Keratinocyte (primary cell): ENCODE measurements around the gene NDUFAF2. TPM values are rescaled to one million over a fixed set of nuclear protein-coding genes. Genes with fewer than 3 reads are reported as not detected.

ENCODE experiments used
- DNase-seq: peaks from one replicate; pipeline ENCODE4 v3.0.0-alpha.2; 2011; ENCODE audit warnings: low read depth, missing footprints, low spot score
- FAIRE-seq: peaks from 2 replicates; lab custom pipeline; 2011; peaks lifted over from hg19 to GRCh38; lab: Jason Lieb, UNC
- H2AFZ ChIP-seq: 2 replicates; pipeline ENCODE4 v1.6.0; 2012; ENCODE audit warnings: low read length, control low read depth, inconsistent platforms; ENCODE audit not compliant: control insufficient read depth
- H3K27ac ChIP-seq: 2 replicates; pipeline ENCODE4 v1.5.1; 2011; ENCODE audit warnings: low read length; ENCODE audit not compliant: control insufficient read depth, insufficient read depth
- H3K27me3 ChIP-seq: 3 replicates; pipeline ENCODE4 v1.6.0; 2011; ENCODE audit warnings: low read length; ENCODE audit not compliant: control insufficient read depth, insufficient read depth; ENCODE audit errors: extremely low read depth
- H3K36me3 ChIP-seq, 2 experiments: 2 replicates in 1 of 2; 3 replicates in 1 of 2; pipeline ENCODE4 v1.5.1; 2011; ENCODE audit warnings: low read length in 2 of 2, mild to moderate bottlenecking in 1 of 2; ENCODE audit not compliant: control insufficient read depth in 2 of 2, insufficient read depth in 2 of 2; ENCODE audit errors: extremely low read depth in 1 of 2
- H3K4me1 ChIP-seq: 3 replicates; pipeline ENCODE4 v1.5.1; 2011; ENCODE audit warnings: low read length; ENCODE audit not compliant: control insufficient read depth, insufficient read depth; ENCODE audit errors: extremely low read depth
- H3K4me2 ChIP-seq: 3 replicates; pipeline ENCODE4 v1.6.0; 2011; ENCODE audit warnings: low read depth, low read length; ENCODE audit not compliant: control insufficient read depth, insufficient read depth; ENCODE audit errors: extremely low read depth
- H3K4me3 ChIP-seq, 3 experiments: fragments of 200-600 bp in 1 of 3; sonication (generic) in 1 of 3; 2 replicates in 2 of 3; 3 replicates in 1 of 3; pipeline ENCODE4 v1.5.1; 2011 to 2016; ENCODE audit warnings: low read length in 3 of 3, mild to moderate bottlenecking in 3 of 3, control low read depth in 2 of 3, inconsistent platforms in 1 of 3, low read depth in 1 of 3, mixed read lengths in 1 of 3, mixed run types in 1 of 3, moderate library complexity in 1 of 3; ENCODE audit not compliant: control insufficient read depth in 2 of 3, insufficient read depth in 2 of 3; ENCODE audit errors: extremely low read depth in 1 of 3
- H3K79me2 ChIP-seq: 2 replicates; pipeline ENCODE4 v1.6.0; 2012; ENCODE audit warnings: low read length; ENCODE audit not compliant: control insufficient read depth, insufficient read depth
- H3K9ac ChIP-seq: 3 replicates; pipeline ENCODE4 v1.6.0; 2011; ENCODE audit warnings: low read length; ENCODE audit not compliant: control insufficient read depth, insufficient read depth; ENCODE audit errors: extremely low read depth
- H3K9me1 ChIP-seq: 3 replicates; pipeline ENCODE4 v1.6.0; 2011; ENCODE audit warnings: low read length; ENCODE audit not compliant: control insufficient read depth, insufficient read depth; ENCODE audit errors: extremely low read depth
- H3K9me3 ChIP-seq: 2 replicates; pipeline ENCODE4 v1.5.1; 2012; ENCODE audit warnings: low read depth, low read length; ENCODE audit not compliant: control insufficient read depth
- H4K20me1 ChIP-seq: 3 replicates; pipeline ENCODE4 v1.6.0; 2011; ENCODE audit warnings: low read length; ENCODE audit not compliant: control insufficient read depth, insufficient read depth; ENCODE audit errors: extremely low read depth
- CTCF ChIP-seq, 3 experiments: IDR thresholded peaks in 1 of 3; conservative IDR thresholded peaks in 1 of 3; optimal IDR thresholded peaks in 1 of 3; 2 replicates in 2 of 3; 3 replicates in 1 of 3; pipeline versions ENCODE3 to v1.5.1; 2011; ENCODE audit warnings: low read length in 3 of 3, mild to moderate bottlenecking in 3 of 3, moderate library complexity in 2 of 3, control low read depth in 1 of 3, inconsistent platforms in 1 of 3; ENCODE audit not compliant: insufficient read depth in 2 of 3; ENCODE audit errors: extremely low read depth in 1 of 3
- EZH2 ChIP-seq: IDR thresholded peaks from one replicate; pipeline ENCODE4 v1.6.1; 2012; ENCODE audit warnings: inconsistent platforms, mild to moderate bottlenecking, low read length, moderate library complexity
- dilution Hi-C: fragments of 300-500 bp; cut with MboI; formaldehyde crosslinking; loops from one replicate; pipeline ENCODE4 v1.7.0; 2020; ENCODE audit warnings: low sequenced_read_pairs; ENCODE audit not compliant: extremely low pct_ligation_motif_present
- polyA plus RNA-seq, 5 experiments: library from polyadenylated mRNA; depleted of rRNA in 3 of 5; stranded (reverse) in 3 of 5; stranded (forward) in 1 of 5; unstranded in 1 of 5; fragments of >200 nt; gene quantifications; 1 replicate in 1 of 5; 2 replicates in 3 of 5; 3 replicates in 1 of 5; pipeline versions ENCODE4 v1.2.1 to v1.2.3, GENCODE V29; 2011 to 2012; ENCODE audit warnings: missing spikeins in 2 of 5, low read depth in 1 of 5, low replicate concordance in 1 of 5

The NDUFAF2 gene
- polyA plus RNA-seq, 1 donor (not counting 4 experiments of a cell fraction or from before 2014, with no cell fraction given) = 62.3 TPM

DNA sequence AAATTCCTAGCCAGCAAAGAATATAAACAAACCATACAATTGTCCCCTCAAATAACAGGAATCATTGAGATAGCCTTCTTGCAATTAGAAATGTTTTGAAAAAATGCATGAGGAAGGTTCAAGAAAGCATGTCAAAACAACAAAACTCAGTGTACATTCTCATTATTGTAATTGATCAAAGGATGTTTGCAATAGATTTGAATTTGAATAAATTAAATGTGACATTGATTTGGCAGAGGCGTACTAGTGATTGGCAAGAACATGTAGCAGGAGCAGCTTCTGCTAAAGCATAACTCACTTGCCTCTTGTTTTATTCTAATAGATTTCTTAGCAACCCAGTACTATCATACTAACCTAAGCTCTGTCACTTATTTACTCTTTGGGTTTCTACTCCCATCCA, 197.4 kb downstream of the NDUFAF2 start:
- Histone ChIP-seq H3K9me3 (no peaks in the 10 kb centered on the region), H3K27ac (no peak overlapping the region), H3K9me1 (no peaks in the 10 kb centered on the region), H3K4me2 (no peak overlapping the region), H3K9ac (no peak overlapping the region), H3K79me2 (no peaks in the 10 kb centered on the region), H3K4me3 (no peak overlapping the region), H3K27me3 (no peaks in the 10 kb centered on the region), H4K20me1 (no peaks in the 10 kb centered on the region), H3K36me3 (no peaks in the 10 kb centered on the region), H2AFZ (no peak overlapping the region), H3K4me1 (no peaks in the 10 kb centered on the region)
- no peak for DNase-seq
- dilution Hi-C loops = no loop called here
- FAIRE-seq = no peak
- TF ChIP-seq EZH2 = no peak

DNA sequence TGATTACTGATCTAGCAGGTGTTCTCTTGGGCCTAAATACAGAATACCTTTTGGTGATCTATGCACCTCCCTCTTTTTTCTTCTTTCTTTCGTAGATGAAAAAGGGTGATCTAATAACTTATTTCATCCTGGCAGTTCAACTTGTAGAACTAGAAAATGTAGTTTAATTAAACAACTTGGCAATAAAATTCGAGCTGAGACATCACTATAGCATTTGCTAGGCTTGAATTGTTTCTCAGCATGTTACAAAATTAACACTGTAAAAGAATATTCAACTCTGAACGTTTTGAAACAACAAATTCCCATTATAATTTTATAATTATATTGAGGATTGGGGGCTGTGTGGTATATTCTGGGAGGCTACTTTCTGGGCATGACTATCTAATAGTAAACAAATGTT, 197.8 kb downstream of the NDUFAF2 start:
- H3K9me3 ChIP-seq = no peaks in the 10 kb centered on the region
- dilution Hi-C loops = no loop called here
- H2AFZ ChIP-seq = no peak overlapping the region
- no peaks in the 10 kb centered on the region for H4K20me1 ChIP-seq
- H3K36me3 ChIP-seq = no peaks in the 10 kb centered on the region
- TF ChIP-seq EZH2 (no peak), CTCF (optimal IDR thresholded peaks at IDR 0.05 in 1 of 3, IDR thresholded peaks at IDR 0.05 in 1 of 3, conservative IDR thresholded peaks at IDR 0.05 in 1 of 3; ENCODE audit: extremely low read depth in 1 of 3, insufficient read depth in 2 of 3, low read length in 3 of 3) (no peak)
- no peak for FAIRE-seq
- DNase-seq = no peak
- H3K9ac ChIP-seq = no peak overlapping the region
- no peak overlapping the region for H3K27ac ChIP-seq
- no peak overlapping the region for H3K4me2 ChIP-seq
- no peak overlapping the region for H3K4me3 ChIP-seq
- no peaks in the 10 kb centered on the region for H3K27me3 ChIP-seq
- no peaks in the 10 kb centered on the region for H3K4me1 ChIP-seq
- no peaks in the 10 kb centered on the region for H3K79me2 ChIP-seq
- H3K9me1 ChIP-seq = no peaks in the 10 kb centered on the region

DNA sequence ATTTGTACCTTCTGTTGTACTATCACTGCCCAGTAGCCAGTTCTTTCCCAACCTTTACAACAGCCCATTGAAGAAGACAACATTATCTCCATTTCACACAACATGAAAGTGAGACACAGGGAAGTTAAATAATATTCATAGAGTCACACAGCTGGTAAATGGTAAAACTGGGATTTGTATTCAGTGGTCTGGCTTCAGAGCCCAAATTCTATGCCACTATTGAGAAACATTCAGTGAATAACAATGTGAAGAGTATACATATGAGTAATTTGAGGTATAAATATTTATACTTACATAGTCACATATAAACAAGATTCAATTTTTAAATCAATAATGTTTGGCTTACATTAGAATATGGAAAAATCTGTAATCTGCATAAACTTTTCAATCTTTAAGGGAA, 203.5 kb downstream of the NDUFAF2 start:
- Histone ChIP-seq H3K9ac (no peak overlapping the region), H3K79me2 (no peaks in the 10 kb centered on the region), H3K9me3 (no peaks in the 10 kb centered on the region), H3K36me3 (no peaks in the 10 kb centered on the region), H4K20me1 (no peaks in the 10 kb centered on the region), H3K4me2 (no peak overlapping the region), H3K27me3 (no peaks in the 10 kb centered on the region), H3K9me1 (no peaks in the 10 kb centered on the region), H3K4me3 (no peak overlapping the region), H3K27ac (no peak overlapping the region), H3K4me1 (no peaks in the 10 kb centered on the region), H2AFZ (no peak overlapping the region)
- dilution Hi-C loops = no loop called here
- no peak for TF ChIP-seq EZH2
- TF ChIP-seq CTCF (optimal IDR thresholded peaks at IDR 0.05 in 1 of 3, IDR thresholded peaks at IDR 0.05 in 1 of 3, conservative IDR thresholded peaks at IDR 0.05 in 1 of 3; ENCODE audit: extremely low read depth in 1 of 3, insufficient read depth in 2 of 3, low read length in 3 of 3) = no peak
- no peak for DNase-seq
- no peak for FAIRE-seq
